GM12878 (cell line): ENCODE results near the gene NUBP1. TPM values are rescaled to one million over a fixed set of nuclear protein-coding genes. Genes with fewer than 3 reads are reported as not detected.

Experiments used
- CBX5 ChIP-seq: sonication (generic); IDR thresholded peaks from 2 replicates; pipeline ENCODE4 v1.6.1; 2016; ENCODE audit warnings: low read depth, moderate library complexity, mild to moderate bottlenecking, inconsistent platforms
- EED ChIP-seq: sonication (generic); IDR thresholded peaks from 2 replicates; pipeline ENCODE4 v1.6.1; 2016; ENCODE audit warnings: antibody characterized with exemption, low read depth
- JUND ChIP-seq: IDR thresholded peaks from 2 replicates; pipeline ENCODE4 v1.6.1; 2012; ENCODE audit warnings: low read depth, mild to moderate bottlenecking, low read length, improper control_type of control experiment, moderate library complexity
- KAT2A ChIP-seq: conservative IDR thresholded peaks from 2 replicates; pipeline ENCODE4 v1.6.1; 2011; ENCODE audit warnings: low read depth, low read length; ENCODE audit not compliant: control insufficient read depth
- MTA3 ChIP-seq: IDR thresholded peaks from 2 replicates; pipeline ENCODE4 v1.6.1; 2012; ENCODE audit warnings: low read length, inconsistent platforms, borderline replicate concordance
- NR2C1 ChIP-seq: fragments of 450-650 bp; IDR thresholded peaks from 2 replicates; pipeline ENCODE4 v1.6.1; 2017; ENCODE audit warnings: antibody characterized with exemption, mild to moderate bottlenecking, moderate library complexity
- PBX3 ChIP-seq: IDR thresholded peaks from 2 replicates; pipeline ENCODE4 v1.6.1; 2011; ENCODE audit warnings: mild to moderate bottlenecking, low read depth, low read length, moderate library complexity; ENCODE audit not compliant: insufficient replicate concordance
- POU2F2 ChIP-seq: IDR thresholded peaks from 3 replicates; pipeline ENCODE4 v1.6.1; 2011; ENCODE audit warnings: low read depth, mild to moderate bottlenecking, low read length, borderline replicate concordance
- SIX5 ChIP-seq: IDR thresholded peaks from 2 replicates; pipeline ENCODE4 v1.6.1; 2011; ENCODE audit warnings: mild to moderate bottlenecking, low read depth, low read length, moderate library complexity; ENCODE audit not compliant: severe bottlenecking
- SREBF2 ChIP-seq: IDR thresholded peaks from 2 replicates; pipeline ENCODE4 v1.6.1; 2012; ENCODE audit warnings: mild to moderate bottlenecking, low read length
- TARDBP ChIP-seq: IDR thresholded peaks from 2 replicates; pipeline ENCODE4 v1.6.1; 2016; ENCODE audit warnings: borderline replicate concordance
- ZBED1 ChIP-seq: IDR thresholded peaks from 2 replicates; pipeline ENCODE4 v1.6.1; 2016; ENCODE audit warnings: borderline replicate concordance
- ZBTB11 ChIP-seq: fragments of 450-650 bp; formaldehyde crosslinking; IDR thresholded peaks from 2 replicates; pipeline ENCODE4 v1.5.0; 2022; ENCODE audit warnings: mild to moderate bottlenecking, missing genetic modification characterization
- ZBTB4 ChIP-seq: fragments of 450-650 bp; formaldehyde crosslinking; IDR thresholded peaks from 2 replicates; pipeline ENCODE4 v1.4.0; 2022; ENCODE audit warnings: mild to moderate bottlenecking, moderate library complexity
- ZNF217 ChIP-seq: fragments of 450-650 bp; IDR thresholded peaks from 2 replicates; pipeline ENCODE4 v1.6.1; 2017; ENCODE audit warnings: antibody characterized with exemption, mild to moderate bottlenecking
- ZNF274 ChIP-seq: IDR thresholded peaks from one replicate; pipeline ENCODE4 v1.8.0; 2011; ENCODE audit not compliant: insufficient read length, insufficient read depth
- ZNF384 ChIP-seq: IDR thresholded peaks from 2 replicates; pipeline ENCODE4 v1.6.1; 2012; ENCODE audit warnings: low read depth, mild to moderate bottlenecking, low read length, improper control_type of control experiment, borderline replicate concordance
- ZNF687 ChIP-seq: fragments of 450-650 bp; IDR thresholded peaks from 2 replicates; pipeline ENCODE4 v1.6.1; 2017; ENCODE audit warnings: mild to moderate bottlenecking, moderate library complexity
- ZSCAN29 ChIP-seq: fragments of 450-650 bp; IDR thresholded peaks from 2 replicates; pipeline ENCODE4 v1.6.1; 2017; ENCODE audit warnings: mild to moderate bottlenecking, moderate library complexity
- polyA plus RNA-seq, 11 experiments: library from polyadenylated mRNA; depleted of rRNA in 4 of 11; unstranded in 6 of 11; stranded (reverse) in 5 of 11; fragments of >200 nt; fragmentation: Nextera tagmentation in 4 of 11; fragmentation: Illumina TruSeq in 1 of 11; extraction: Ambion mirVana in 4 of 11; extraction: Trizol in 1 of 11; gene quantifications; 1 replicate in 1 of 11; 2 replicates in 10 of 11; pipeline versions ENCODE4 v1.2.1 to v1.2.3, GENCODE V29; 2011 to 2016; ENCODE audit warnings: inconsistent platforms in 2 of 11, missing spikeins in 2 of 11, low read depth in 1 of 11
- total RNA-seq, 4 experiments: library from RNA; depleted of rRNA in 3 of 4; stranded (reverse); fragments of >200 nt in 3 of 4; fragmentation: Illumina TruSeq in 1 of 4; extraction: Trizol in 1 of 4; gene quantifications; 2 replicates each; pipeline versions ENCODE4 v1.2.1 to v1.2.3, GENCODE V29; 2013 to 2021
- TF ChIP-seq, protein P1 (sequence below): IDR thresholded peaks from 2 replicates; pipeline ENCODE4 v1.6.1; 2012; ENCODE audit warnings: low read depth, low read length, improper control_type of control experiment

The NUBP1 gene
- total and polyA plus RNA-seq, 10 of the 15 experiments (the other 5 are each of a cell fraction or from before 2014, with no cell fraction given): 31.0 to 74.9 (median 58.3) TPM

DNA sequence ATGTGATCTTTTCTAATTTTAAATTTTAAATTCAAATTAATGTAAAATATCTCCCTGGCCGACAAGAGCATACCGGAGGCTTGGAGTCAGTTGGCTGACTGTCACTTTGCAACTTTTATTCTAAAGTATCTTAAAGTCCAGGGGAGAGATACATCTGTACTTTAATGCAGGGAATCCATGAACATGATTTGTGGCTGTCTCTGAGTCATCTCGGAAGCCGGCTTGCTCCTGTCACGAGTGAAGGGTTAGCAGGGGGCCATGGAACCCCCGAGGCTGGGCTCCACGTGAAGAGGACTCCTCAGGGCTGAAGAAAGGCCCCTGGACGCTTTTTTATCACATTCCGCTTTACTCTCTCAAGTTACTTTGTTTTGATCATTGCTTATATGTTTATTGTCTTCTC is 61.7 kb downstream of the NUBP1 start (continued):
- TF ChIP-seq KAT2A (no peak), JUND (peak; percentile 51; the same call in 1 of the 2 replicates), SREBF2 (no peak), ZSCAN29 (no peak), ZNF687 (peak; percentile 34; the same call in 1 of the 2 replicates), CBX5 (no peak), ZBTB4 (no peak), PBX3 (no peak), SIX5 (no peak), POU2F2 (no peak), NR2C1 (no peak), MTA3 (no peak), TARDBP (no peak), ZNF384 (no peak), ZNF274 (no peak), ZBED1 (no peak), ZNF217 (no peak), ZBTB11 (no peak), EED (no peak)
- TF ChIP-seq, protein P1, sequence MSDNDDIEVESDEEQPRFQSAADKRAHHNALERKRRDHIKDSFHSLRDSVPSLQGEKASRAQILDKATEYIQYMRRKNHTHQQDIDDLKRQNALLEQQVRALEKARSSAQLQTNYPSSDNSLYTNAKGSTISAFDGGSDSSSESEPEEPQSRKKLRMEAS: no peak
